Measurements from ENCODE around the gene RAP1A. TPM values are rescaled to one million over a fixed set of nuclear protein-coding genes. Genes with fewer than 3 reads are reported as not detected.
A peak's percentile ranks its signal among the peaks of the same experiment; 100 is the strongest.

The RAP1A gene
- total RNA-seq, 1 experiment from 2014 or later: 25.4 TPM

- CTCF ChIA-PET: interaction anchor here (1.0 to 2.5 kb wide), 8 partner anchors 16 to 238 kb away, joined by 3 to 12 read pairs (median 6); no protein-coding TSS in a partner anchor
- no peak for TF ChIP-seq NR1H2 (CRISPR knock-in tag; IDR thresholded peaks at IDR 0.05)
- peak; percentile 32; the same call in 1 of the 2 replicates for TF ChIP-seq FOXP4 (CRISPR knock-in tag; IDR thresholded peaks at IDR 0.05)
- no peak for TF ChIP-seq HMGA2 (CRISPR knock-in tag; IDR thresholded peaks at IDR 0.05)
- TF ChIP-seq FOXK1 (CRISPR knock-in tag; IDR thresholded peaks at IDR 0.05): 0 out of 2 replicates have a peak, but pooled peaks have one; percentile 30
- Mint-ChIP-seq H3K4me1 (peaks cover 51% of the 10 kb centered on the region), H3K9me3 (no peaks in the 10 kb centered on the region), H3K36me3 (no peaks in the 10 kb centered on the region), H3K27ac (peak overlapping the region; percentile 58), H3K27me3 (ENCODE audit: low read depth) (no peaks in the 10 kb centered on the region), H3K4me3 (no peak overlapping the region)
- DNase-seq (ENCODE audit: low spot score) (no peak), ATAC-seq (peak; percentile 15)
- POLR2A ChIA-PET: interaction anchor here (0.9 to 1.5 kb wide), 2 partner anchors 18 to 19 kb away, joined by 3 to 5 read pairs; partner anchors contain the start of gene INKA2
Observed at GRCh38 chr1:111720274-111720976, 100.8 kb downstream of the RAP1A start.

- peak; percentile 24 for ATAC-seq
- no peak for TF ChIP-seq IRF2 (CRISPR knock-in tag; IDR thresholded peaks at IDR 0.05; ENCODE audit: borderline replicate concordance, low read depth)
- TF ChIP-seq ZBTB21 (CRISPR knock-in tag; IDR thresholded peaks at IDR 0.05; ENCODE audit: borderline replicate concordance): no peak
- TF ChIP-seq FOXP4 (CRISPR knock-in tag; IDR thresholded peaks at IDR 0.05): no peak
- no peak for TF ChIP-seq TP53 (CRISPR knock-in tag; IDR thresholded peaks at IDR 0.05)
- no peak for TF ChIP-seq ATF2 (CRISPR knock-in tag; IDR thresholded peaks at IDR 0.05; ENCODE audit: borderline replicate concordance, low read depth)
- no peak for TF ChIP-seq CBFB (CRISPR knock-in tag; IDR thresholded peaks at IDR 0.05; ENCODE audit: low read depth)
- TF ChIP-seq ZNF396 (CRISPR knock-in tag; IDR thresholded peaks at IDR 0.05; ENCODE audit: borderline replicate concordance): no peak
- no peak for TF ChIP-seq MYBL2 (CRISPR knock-in tag; IDR thresholded peaks at IDR 0.05)
- TF ChIP-seq FOXJ3 (CRISPR knock-in tag; IDR thresholded peaks at IDR 0.05; ENCODE audit: borderline replicate concordance): no peak
- TF ChIP-seq ZNF423 (CRISPR knock-in tag; IDR thresholded peaks at IDR 0.05): no peak
- TF ChIP-seq ZNF281 (CRISPR knock-in tag; IDR thresholded peaks at IDR 0.05): no peak
- no peak for TF ChIP-seq ZNF532 (CRISPR knock-in tag; IDR thresholded peaks at IDR 0.05; ENCODE audit: borderline replicate concordance)
- no peak for TF ChIP-seq ETV6 (CRISPR knock-in tag; IDR thresholded peaks at IDR 0.05)
- TF ChIP-seq RELA (CRISPR knock-in tag; IDR thresholded peaks at IDR 0.05; ENCODE audit: borderline replicate concordance): no peak
- TF ChIP-seq HMGA2 (CRISPR knock-in tag; IDR thresholded peaks at IDR 0.05): no peak
- no peak for TF ChIP-seq NR1H2 (CRISPR knock-in tag; IDR thresholded peaks at IDR 0.05)
Observed at GRCh38 chr1:111720977-111721786, 101.6 kb downstream of the RAP1A start.

More at GRCh38 chr1:111720977-111721786, 101.6 kb downstream of the RAP1A start:
- Mint-ChIP-seq H3K4me3 (no peak overlapping the region), H3K27ac (peak overlapping the region; percentile 54), H3K9me3 (no peaks in the 10 kb centered on the region), H3K36me3 (no peaks in the 10 kb centered on the region; the same call in 1 of the 2 replicates), H3K4me1 (peaks cover 57% of the 10 kb centered on the region), H3K27me3 (ENCODE audit: low read depth) (no peaks in the 10 kb centered on the region)
- DNase-seq (ENCODE audit: low spot score): no peak
- CTCF ChIA-PET: interaction anchor here (0.6 to 2.5 kb wide), 9 partner anchors 15 to 239 kb away, joined by 3 to 12 read pairs (median 5); partner anchors contain the start of gene INKA2
- POLR2A ChIA-PET: interaction anchor here (0.9 to 1.5 kb wide), 2 partner anchors 17 to 18 kb away, joined by 3 to 5 read pairs; partner anchors contain the start of gene INKA2
